Measurements from ENCODE around the gene ATXN10. TPM values are rescaled to one million over a fixed set of nuclear protein-coding genes. Genes with fewer than 3 reads are reported as not detected.

ATXN10 gene
- total RNA-seq, 1 experiment from 2014 or later, result 135 TPM

DNA sequence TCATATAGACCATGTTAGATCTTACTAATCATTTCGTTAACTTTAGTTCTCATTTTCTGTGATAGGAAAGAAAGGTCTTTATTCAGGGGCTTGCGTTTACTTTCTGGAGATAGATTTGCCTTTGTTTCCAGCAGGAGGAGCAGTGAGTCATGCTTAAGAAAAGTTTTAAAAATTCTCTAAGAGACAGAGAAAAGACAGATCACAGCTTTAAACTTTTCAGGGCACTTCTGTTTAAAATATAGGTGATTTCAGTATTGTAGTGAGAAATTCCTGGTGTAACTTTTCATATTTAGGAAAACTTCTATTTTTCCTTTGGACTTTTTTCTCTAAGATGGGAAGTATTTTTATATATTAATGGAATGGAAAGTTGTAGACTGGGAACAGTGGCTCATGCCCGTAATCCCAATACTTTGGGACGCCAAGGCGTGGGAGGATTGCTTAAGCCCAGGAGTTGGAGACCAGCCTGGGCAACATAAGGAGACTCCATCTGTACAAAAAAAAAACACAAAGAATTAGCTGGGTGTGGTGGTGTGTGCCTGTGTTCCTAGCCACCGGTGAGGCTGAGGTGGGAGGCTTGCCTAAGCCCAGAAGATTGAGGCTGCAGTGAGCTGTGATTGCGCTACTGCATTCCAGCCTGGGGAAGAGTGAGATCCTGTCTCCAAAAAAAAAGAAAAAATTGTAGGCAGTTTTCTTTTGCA lies 60.3 kb downstream of the ATXN10 start:
- Histone ChIP-seq H3K9me3 (ENCODE audit: control insufficient read depth in 1 of 2, insufficient read depth in 1 of 2, low read depth in 1 of 2, low read length in 2 of 2) (no peaks in the 10 kb centered on the region), H3K9ac (ENCODE audit: low read length) (no peak overlapping the region), H3K4me1 (ENCODE audit: control insufficient read depth in 1 of 2, insufficient read depth in 2 of 2, low read length in 2 of 2) (0 out of 4 replicates have a peak, but pooled peaks cover 0 to 7% of the 10 kb centered on the region in 2 experiments), H3K36me3 (ENCODE audit: control insufficient read depth in 1 of 2, insufficient read depth in 2 of 2, low read length in 2 of 2) (peaks cover 4 to 6% of the 10 kb centered on the region in 2 experiments; a peak in 3 of 4 replicates), H3K27ac (ENCODE audit: low read depth, low read length) (no peak overlapping the region), H3K27me3 (ENCODE audit: insufficient read depth, low read length) (no peaks in the 10 kb centered on the region), H4K20me1 (ENCODE audit: insufficient read depth) (no peaks in the 10 kb centered on the region), H3K4me2 (ENCODE audit: low read length) (no peak overlapping the region), H3K9me2 (ENCODE audit: insufficient read depth) (no peaks in the 10 kb centered on the region), H3K79me2 (ENCODE audit: insufficient read depth, low read length) (peaks cover 23% of the 10 kb centered on the region), H2AFZ (ENCODE audit: low read depth, low read length, poor library complexity, severe bottlenecking) (no peak overlapping the region), H3K4me3 (replicated peaks in 1 of 2; ENCODE audit: low read depth in 1 of 2, low read length in 2 of 2) (no peak overlapping the region)
- no TSS peak for BruUV-seq (replicated peaks)
- ChIA-PET CTCF (interaction anchor here (0.6 kb wide), 1 partner anchor 559 kb away, joined by 3 read pairs; no protein-coding TSS in a partner anchor), POLR2A (no interaction called here), RAD21 (ENCODE audit: low non-redundant PET in 1 of 2, low total read pairs in 2 of 2, uncharacterized antibody in 2 of 2, unreplicated experiment in 2 of 2) (no interaction called here)
- intact Hi-C loops (cut with micrococcal nuclease), result no loop called here
- ATAC-seq (no peak), DNase-seq (ENCODE audit: low read depth, low spot score) (no peak)
- TF ChIP-seq FOSL1 (IDR thresholded peaks at IDR 0.05; ENCODE audit: low read depth), result no peak
- TF ChIP-seq ZBTB33 (IDR thresholded peaks at IDR 0.05; ENCODE audit: extremely low read depth, insufficient replicate concordance, low read length), result no peak
- TF ChIP-seq, protein P1, sequence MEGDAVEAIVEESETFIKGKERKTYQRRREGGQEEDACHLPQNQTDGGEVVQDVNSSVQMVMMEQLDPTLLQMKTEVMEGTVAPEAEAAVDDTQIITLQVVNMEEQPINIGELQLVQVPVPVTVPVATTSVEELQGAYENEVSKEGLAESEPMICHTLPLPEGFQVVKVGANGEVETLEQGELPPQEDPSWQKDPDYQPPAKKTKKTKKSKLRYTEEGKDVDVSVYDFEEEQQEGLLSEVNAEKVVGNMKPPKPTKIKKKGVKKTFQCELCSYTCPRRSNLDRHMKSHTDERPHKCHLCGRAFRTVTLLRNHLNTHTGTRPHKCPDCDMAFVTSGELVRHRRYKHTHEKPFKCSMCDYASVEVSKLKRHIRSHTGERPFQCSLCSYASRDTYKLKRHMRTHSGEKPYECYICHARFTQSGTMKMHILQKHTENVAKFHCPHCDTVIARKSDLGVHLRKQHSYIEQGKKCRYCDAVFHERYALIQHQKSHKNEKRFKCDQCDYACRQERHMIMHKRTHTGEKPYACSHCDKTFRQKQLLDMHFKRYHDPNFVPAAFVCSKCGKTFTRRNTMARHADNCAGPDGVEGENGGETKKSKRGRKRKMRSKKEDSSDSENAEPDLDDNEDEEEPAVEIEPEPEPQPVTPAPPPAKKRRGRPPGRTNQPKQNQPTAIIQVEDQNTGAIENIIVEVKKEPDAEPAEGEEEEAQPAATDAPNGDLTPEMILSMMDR (IDR thresholded peaks at IDR 0.05 in 2 of 3, conservative IDR thresholded peaks at IDR 0.05 in 1 of 3; ENCODE audit: borderline replicate concordance in 1 of 3, insufficient read depth in 1 of 3, low read depth in 2 of 3, low read length in 2 of 3), result peak; percentile 16 to 33 (median 30); a peak in 4 of 6 replicates
- TF ChIP-seq RAD21 (IDR thresholded peaks at IDR 0.05; ENCODE audit: low read depth), result peak; percentile 26; the same call in 1 of the 2 replicates
- TF ChIP-seq, protein P2, sequence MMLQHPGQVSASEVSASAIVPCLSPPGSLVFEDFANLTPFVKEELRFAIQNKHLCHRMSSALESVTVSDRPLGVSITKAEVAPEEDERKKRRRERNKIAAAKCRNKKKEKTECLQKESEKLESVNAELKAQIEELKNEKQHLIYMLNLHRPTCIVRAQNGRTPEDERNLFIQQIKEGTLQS (IDR thresholded peaks at IDR 0.05), result no peak
- no peak for TF ChIP-seq SP1 (IDR thresholded peaks at IDR 0.05; ENCODE audit: low read depth)
